ENCODE results near the gene ME3.
"Not testable (repeated sequence)": the region's sequence is repeated elsewhere in the genome, so short reads cannot be mapped to it uniquely, and the experiment has no call there.

ME3 gene

DNA sequence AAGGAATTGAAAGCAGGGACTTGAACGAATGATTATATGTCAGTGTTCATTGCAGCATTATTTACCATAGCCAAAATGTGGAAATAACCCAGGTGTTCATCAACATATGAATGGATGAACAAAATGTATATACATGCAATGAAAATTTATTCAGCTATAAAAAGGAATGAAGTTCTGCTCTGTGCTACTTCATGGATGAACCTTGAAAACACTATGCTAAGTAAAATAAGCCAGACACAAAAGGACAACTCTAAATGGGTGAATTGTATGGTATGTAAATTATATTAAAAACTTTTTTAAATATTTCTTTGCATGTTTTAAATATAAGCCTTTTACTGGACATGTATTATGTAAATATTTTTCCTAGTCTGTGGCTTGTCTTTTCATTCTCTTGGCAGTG is 107.0 kb downstream of the ME3 start:
- TF ChIP-seq, protein P1, sequence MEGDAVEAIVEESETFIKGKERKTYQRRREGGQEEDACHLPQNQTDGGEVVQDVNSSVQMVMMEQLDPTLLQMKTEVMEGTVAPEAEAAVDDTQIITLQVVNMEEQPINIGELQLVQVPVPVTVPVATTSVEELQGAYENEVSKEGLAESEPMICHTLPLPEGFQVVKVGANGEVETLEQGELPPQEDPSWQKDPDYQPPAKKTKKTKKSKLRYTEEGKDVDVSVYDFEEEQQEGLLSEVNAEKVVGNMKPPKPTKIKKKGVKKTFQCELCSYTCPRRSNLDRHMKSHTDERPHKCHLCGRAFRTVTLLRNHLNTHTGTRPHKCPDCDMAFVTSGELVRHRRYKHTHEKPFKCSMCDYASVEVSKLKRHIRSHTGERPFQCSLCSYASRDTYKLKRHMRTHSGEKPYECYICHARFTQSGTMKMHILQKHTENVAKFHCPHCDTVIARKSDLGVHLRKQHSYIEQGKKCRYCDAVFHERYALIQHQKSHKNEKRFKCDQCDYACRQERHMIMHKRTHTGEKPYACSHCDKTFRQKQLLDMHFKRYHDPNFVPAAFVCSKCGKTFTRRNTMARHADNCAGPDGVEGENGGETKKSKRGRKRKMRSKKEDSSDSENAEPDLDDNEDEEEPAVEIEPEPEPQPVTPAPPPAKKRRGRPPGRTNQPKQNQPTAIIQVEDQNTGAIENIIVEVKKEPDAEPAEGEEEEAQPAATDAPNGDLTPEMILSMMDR (IDR thresholded peaks at IDR 0.05; ENCODE audit: insufficient read depth, low read length, missing control alignments) = no peak
- H3K4me3 ChIP-seq (ENCODE audit: low read depth, low read length) = no peak overlapping the region
- CTCF ChIA-PET = no interaction called here
- POLR2A ChIA-PET = no interaction called here
- no peak for DNase-seq (ENCODE audit: low read depth, low spot score)

DNA sequence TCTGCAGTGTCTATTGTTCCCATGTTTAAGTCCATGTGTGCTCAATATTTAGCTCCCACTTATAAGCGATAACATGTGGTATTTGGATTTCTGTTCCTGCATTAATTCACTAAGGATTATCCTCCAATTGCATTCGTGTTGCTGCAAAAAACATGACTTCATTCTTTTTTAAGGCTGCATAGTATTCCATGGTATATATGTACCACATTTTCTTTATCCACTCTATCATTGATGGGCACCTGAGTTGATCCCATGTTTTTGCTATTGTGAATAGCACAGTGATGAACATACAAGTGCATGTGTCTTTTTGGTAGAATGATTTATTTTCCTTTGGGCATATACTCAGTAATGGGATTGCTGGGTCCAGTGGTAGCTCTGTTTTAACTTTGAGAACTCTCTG is 109.6 kb downstream of the ME3 start:
- POLR2A ChIA-PET; H3K4me3 ChIP-seq (ENCODE audit: low read depth, low read length); DNase-seq (ENCODE audit: low read depth, low spot score): not testable (repeated sequence)
- CTCF ChIA-PET = interaction anchor here (1.2 kb wide), 1 partner anchor 237 kb away, joined by 3 read pairs; no protein-coding TSS in a partner anchor

DNA sequence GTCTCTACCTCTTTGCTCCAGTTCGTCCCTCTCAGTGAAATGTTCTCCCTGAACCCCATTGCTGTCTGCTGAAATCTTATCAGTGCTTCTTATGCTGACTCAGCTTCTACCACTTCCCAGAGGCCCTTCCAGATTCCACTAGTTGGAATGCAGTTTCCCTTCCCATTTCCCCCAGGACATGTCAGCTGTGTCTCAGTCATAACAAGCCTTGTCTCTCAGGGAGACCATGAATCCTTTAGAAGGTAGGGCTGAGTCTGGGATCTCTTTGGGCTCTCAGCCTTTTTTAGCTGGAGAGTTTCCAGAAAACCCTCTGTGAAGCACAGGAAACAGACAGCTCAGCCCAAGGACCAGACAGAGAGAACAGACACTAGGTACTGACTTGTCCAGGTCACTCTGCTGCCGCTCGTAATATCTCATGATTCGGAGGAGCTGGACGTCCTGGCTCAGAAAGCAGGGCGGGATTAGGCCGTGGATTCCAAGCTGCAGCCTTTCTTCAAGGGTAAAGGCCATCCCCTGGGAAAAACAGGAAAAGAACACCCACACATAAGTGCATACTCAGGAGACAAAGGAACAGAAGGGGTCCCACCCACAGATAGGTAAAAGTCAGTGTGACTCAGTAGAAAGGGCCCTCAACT is 113.0 kb downstream of the ME3 start:
- DNase-seq (ENCODE audit: low read depth, low spot score) = no peak
- ChIA-PET POLR2A (no interaction called here), CTCF (interaction anchor here (0.6 to 2.7 kb wide), 4 partner anchors 16 to 104 kb away, joined by 3 to 11 read pairs (median 4); no protein-coding TSS in a partner anchor)
- H3K4me3 ChIP-seq (ENCODE audit: low read depth, low read length) = no peak overlapping the region
- TF ChIP-seq, protein P1 (IDR thresholded peaks at IDR 0.05; ENCODE audit: insufficient read depth, low read length, missing control alignments) = no peak

DNA sequence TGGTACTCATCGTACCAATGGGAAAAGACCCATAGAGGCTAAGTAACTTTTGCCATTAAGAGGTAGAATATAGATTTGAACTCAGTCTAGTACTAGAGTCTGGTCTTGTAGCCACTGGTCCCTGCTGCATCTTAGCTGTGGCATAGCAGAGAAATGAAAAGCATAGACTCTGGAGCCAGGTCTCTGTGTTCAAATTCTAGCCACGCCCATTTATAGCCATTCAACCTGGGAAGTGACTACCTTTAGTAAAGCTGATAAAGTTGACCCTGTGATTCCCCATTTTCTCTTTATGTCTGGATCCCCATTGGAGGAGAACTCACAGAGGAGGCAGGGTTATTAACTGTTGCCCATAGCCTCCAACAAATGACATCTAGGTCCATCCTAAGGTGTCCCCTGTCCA is 113.6 kb downstream of the ME3 start:
- CTCF ChIA-PET = interaction anchor here (0.6 to 2.7 kb wide), 4 partner anchors 17 to 103 kb away, joined by 3 to 11 read pairs (median 4); no protein-coding TSS in a partner anchor
- TF ChIP-seq, protein P1 (IDR thresholded peaks at IDR 0.05; ENCODE audit: insufficient read depth, low read length, missing control alignments) = no peak
- no peak overlapping the region for H3K4me3 ChIP-seq (ENCODE audit: low read depth, low read length)
- POLR2A ChIA-PET = no interaction called here
- DNase-seq (ENCODE audit: low read depth, low spot score) = no peak

DNA sequence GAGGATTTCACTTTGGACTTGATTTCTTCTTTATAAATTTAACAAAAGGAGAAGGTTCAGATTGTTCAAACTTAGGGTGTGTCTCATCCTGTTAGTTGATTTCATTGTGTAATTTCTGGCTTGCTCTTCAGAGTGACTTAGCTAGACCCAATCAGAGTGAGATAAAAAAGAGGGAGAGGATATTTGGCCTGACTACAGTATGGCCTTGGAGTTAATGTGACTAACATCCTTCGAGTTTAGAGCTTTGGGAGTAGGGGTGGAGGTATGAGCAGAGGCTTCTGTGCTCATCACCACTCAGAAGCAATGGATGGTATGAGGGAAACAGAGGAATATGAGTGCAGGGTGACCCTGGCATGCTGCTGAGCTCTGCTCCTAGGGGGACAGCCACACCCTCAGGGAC is 114.2 kb downstream of the ME3 start:
- CTCF ChIA-PET = interaction anchor here (2.7 kb wide), 1 partner anchor 50 kb away, joined by 11 read pairs; no protein-coding TSS in a partner anchor
- POLR2A ChIA-PET = no interaction called here
- TF ChIP-seq, protein P1 (IDR thresholded peaks at IDR 0.05; ENCODE audit: insufficient read depth, low read length, missing control alignments) = no peak
- no peak overlapping the region for H3K4me3 ChIP-seq (ENCODE audit: low read depth, low read length)
- DNase-seq (ENCODE audit: low read depth, low spot score) = no peak

DNA sequence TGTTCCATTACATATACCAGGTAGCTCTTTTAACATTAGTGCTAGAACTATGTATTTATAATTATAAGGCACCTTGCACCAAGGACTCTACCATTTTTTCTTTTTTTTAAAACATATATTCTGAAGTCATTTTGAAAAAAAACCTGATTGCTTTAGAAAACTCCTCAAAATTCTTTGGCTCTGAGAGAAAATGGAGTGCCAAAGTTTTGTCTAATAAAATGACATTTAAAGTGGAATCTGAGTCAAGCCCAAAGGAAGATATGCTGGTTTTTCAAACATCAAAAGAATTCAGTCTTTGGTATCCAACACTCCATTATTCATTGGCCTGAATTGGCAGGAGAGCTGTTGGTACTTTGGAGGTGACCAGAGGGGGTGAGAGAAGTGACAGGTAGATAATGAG is 116.5 kb downstream of the ME3 start:
- TF ChIP-seq, protein P1 (IDR thresholded peaks at IDR 0.05; ENCODE audit: insufficient read depth, low read length, missing control alignments) = no peak
- CTCF ChIA-PET = interaction anchor here (1.1 kb wide), 1 partner anchor 14 kb away, joined by 3 read pairs; no protein-coding TSS in a partner anchor
- H3K4me3 ChIP-seq (ENCODE audit: low read depth, low read length) = no peak overlapping the region
- no peak for DNase-seq (ENCODE audit: low read depth, low spot score)
- POLR2A ChIA-PET = no interaction called here

DNA sequence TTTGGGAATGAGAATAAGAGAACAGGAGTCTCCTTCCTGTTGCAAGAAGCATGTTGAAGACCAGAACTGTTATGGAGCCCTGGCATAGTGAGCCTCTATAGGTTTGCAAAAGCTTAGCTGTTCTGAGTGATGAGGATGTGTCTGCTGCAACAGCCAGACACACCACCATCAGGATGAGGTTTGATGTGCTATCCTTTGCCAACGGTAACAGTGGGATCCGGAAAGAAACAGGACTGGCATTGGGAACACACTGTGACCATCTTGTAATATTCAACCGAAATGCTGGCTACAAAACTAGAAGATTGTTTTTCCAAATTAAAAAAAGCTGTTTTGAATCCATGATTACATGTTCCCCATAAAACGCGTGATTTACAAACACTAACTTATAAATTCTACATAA is 117.0 kb downstream of the ME3 start:
- TF ChIP-seq, protein P1 (IDR thresholded peaks at IDR 0.05; ENCODE audit: insufficient read depth, low read length, missing control alignments) = no peak
- no peak for DNase-seq (ENCODE audit: low read depth, low spot score)
- POLR2A ChIA-PET = no interaction called here
- no peak overlapping the region for H3K4me3 ChIP-seq (ENCODE audit: low read depth, low read length)
- CTCF ChIA-PET = interaction anchor here (1.1 kb wide), 1 partner anchor 15 kb away, joined by 3 read pairs; no protein-coding TSS in a partner anchor

Measured in AG04449 (cell line).